Lung (tissue), 12 donors: ENCODE measurements around the gene ZNF581. TPM values are rescaled to one million over a fixed set of nuclear protein-coding genes. Genes with fewer than 3 reads are reported as not detected.
A peak's percentile ranks its signal among the peaks of the same experiment; 100 is the strongest.

Experiments used
- ATAC-seq: fragments of 200-7000 bp; cut with Tn5 transposase; one replicate; pipeline ENCODE4 v1.9.1; 2020; ENCODE audit warnings: moderate number of reproducible peaks; ENCODE audit not compliant: insufficient read depth, low FRiP score
- DNase-seq, 3 donors: peaks; one replicate each; pipeline ENCODE4 v3.0.0-alpha.2; 2013 to 2017
- H3K27ac ChIP-seq, 2 donors: one replicate each; pipeline ENCODE4 v1.5.1; 2013; ENCODE audit warnings: mild to moderate bottlenecking in 2 of 2, moderate library complexity in 2 of 2, control low read depth in 1 of 2, inconsistent platforms in 1 of 2, low read depth in 1 of 2, low read length in 1 of 2
- H3K27me3 ChIP-seq, 3 donors: one replicate each; pipeline ENCODE4 v1.5.1; 2013; ENCODE audit warnings: low read length in 2 of 3; ENCODE audit not compliant: control insufficient read depth in 3 of 3, insufficient read depth in 3 of 3
- H3K36me3 ChIP-seq, 4 donors: one replicate each; pipeline ENCODE4 v1.5.1; 2013; ENCODE audit warnings: low read length in 4 of 4, mild to moderate bottlenecking in 1 of 4, moderate library complexity in 1 of 4; ENCODE audit not compliant: control insufficient read depth in 4 of 4, insufficient read depth in 4 of 4
- H3K4me1 ChIP-seq, 5 donors: one replicate each; pipeline ENCODE4 v1.5.1; 2013; ENCODE audit warnings: low read length in 5 of 5, mild to moderate bottlenecking in 2 of 5, moderate library complexity in 1 of 5; ENCODE audit not compliant: control insufficient read depth in 5 of 5, insufficient read depth in 5 of 5
- H3K4me3 ChIP-seq: one replicate; pipeline ENCODE4 v1.5.1; 2013; ENCODE audit warnings: mild to moderate bottlenecking, control low read depth, moderate library complexity
- H3K9ac ChIP-seq, 2 donors: one replicate each; pipeline ENCODE4 v1.5.1; 2013; ENCODE audit warnings: low read length in 2 of 2, control low read depth in 1 of 2; ENCODE audit not compliant: insufficient read depth in 1 of 2
- H3K9me3 ChIP-seq, 4 donors: one replicate each; pipeline ENCODE4 v1.5.1; 2013; ENCODE audit warnings: low read length in 3 of 4, mild to moderate bottlenecking in 1 of 4, moderate library complexity in 1 of 4; ENCODE audit not compliant: control insufficient read depth in 4 of 4, insufficient read depth in 3 of 4
- CTCF ChIP-seq: IDR thresholded peaks from 2 replicates; pipeline ENCODE4 v1.5.1; 2012; ENCODE audit warnings: mild to moderate bottlenecking; ENCODE audit errors: control extremely low read depth, extremely low read depth
- WGBS, 2 donors: extraction: QIAGEN DNeasy Blood & Tissue Kit; methylation state at CpG; one replicate each; pipeline ENCODE4 v1.1.7; 2013; 5-methylcytosine and 5-hydroxymethylcytosine counted together
- polyA plus RNA-seq, 2 donors: library from polyadenylated mRNA; stranded (reverse); fragments of 200-250 nt; gene quantifications; one replicate each; pipeline ENCODE4 v1.2.1, GENCODE V29; 2013
- total RNA-seq, 2 donors: library from RNA; depleted of rRNA in 1 of 2; stranded (reverse); fragments of >200 nt in 1 of 2; gene quantifications; one replicate each; pipeline ENCODE4 v1.2.1, GENCODE V29; 2014 to 2021
- donor health status: control.
- donor health status: control.
- donor health status: Bipolar disorder and iron deficiency.
- donor health status: healthy.
- donor health status: DM: yes; HTN: yes; CAD: no.

Gene ZNF581
- total and polyA plus RNA-seq, 4 donors: 15.0 to 18.1 (median 15.6) TPM

- WGBS, 2 donors: 55 to 81% methylated on average over 12 of the region's 12 CpGs
- H3K36me3 ChIP-seq: peaks cover 3 to 37% (median 16%) of the 10 kb centered on the region in 4 donors
- H3K9me3 ChIP-seq: no peaks in the 10 kb centered on the region
- peak overlapping the region in 1 of 2 donors; percentile 12 for H3K27ac ChIP-seq
- no peak overlapping the region for H3K4me3 ChIP-seq
- no peak overlapping the region for H3K9ac ChIP-seq
- H3K27me3 ChIP-seq: no peaks in the 10 kb centered on the region
- ATAC-seq (no peak), DNase-seq (no peak)
- peaks cover 3 to 27% (median 8%) of the 10 kb centered on the region in 5 donors for H3K4me1 ChIP-seq
- TF ChIP-seq CTCF: no peak
Observed at GRCh38 chr19:55620410-55621204, 22.8 kb upstream of the ZNF581 start.

GRCh38 chr19:55621205-55621672 is 22.2 kb upstream of the ZNF581 start:
- ATAC-seq: no peak
- H3K27me3 ChIP-seq: no peaks in the 10 kb centered on the region
- H3K27ac ChIP-seq: no peak overlapping the region
- DNase-seq: no peak
- H3K4me1 ChIP-seq: peaks cover 3 to 27% (median 8%) of the 10 kb centered on the region in 5 donors
- H3K36me3 ChIP-seq: peaks cover 3 to 31% (median 14%) of the 10 kb centered on the region in 4 donors
- no peak for TF ChIP-seq CTCF
- H3K9ac ChIP-seq: no peak overlapping the region
- no peaks in the 10 kb centered on the region for H3K9me3 ChIP-seq
- no peak overlapping the region for H3K4me3 ChIP-seq
- 57 to 75% methylated on average over 9 of the region's 9 CpGs for WGBS, 2 donors

- Histone ChIP-seq H3K27ac (no peak overlapping the region), H3K36me3 (peaks cover 3 to 26% (median 11%) of the 10 kb centered on the region in 4 donors), H3K27me3 (no peaks in the 10 kb centered on the region), H3K4me1 (peaks cover 3 to 27% (median 8%) of the 10 kb centered on the region in 5 donors), H3K9ac (no peak overlapping the region), H3K4me3 (no peak overlapping the region), H3K9me3 (no peaks in the 10 kb centered on the region)
- ATAC-seq: no peak
- 96 to 97% methylated on average over 54 to 55 of the region's 55 CpGs for WGBS, 2 donors
- no peak for TF ChIP-seq CTCF
- DNase-seq: no peak
Observed at GRCh38 chr19:55621673-55622231, 21.7 kb upstream of the ZNF581 start.
